ENCODE data around the gene MS4A6A.

GRCh38 chr11:60209977-60210376 is 27.1 kb upstream of the MS4A6A start:
- TF ChIP-seq CTCF (conservative IDR thresholded peaks at IDR 0.05 in 1 of 2, IDR thresholded peaks at IDR 0.05 in 1 of 2; ENCODE audit: low read depth in 1 of 2, low read length in 2 of 2) (no peak), EZH2 (IDR thresholded peaks at IDR 0.05; ENCODE audit: low read length, missing control alignments) (no peak)
